ENCODE data around the gene MOGAT2. TPM values are rescaled to one million over a fixed set of nuclear protein-coding genes. Genes with fewer than 3 reads are reported as not detected.
"Not testable (repeated sequence)": the region's sequence is repeated elsewhere in the genome, so short reads cannot be mapped to it uniquely, and the experiment has no call there.

MOGAT2 gene
- total RNA-seq, 1 experiment from 2014 or later, result not detected

DNA sequence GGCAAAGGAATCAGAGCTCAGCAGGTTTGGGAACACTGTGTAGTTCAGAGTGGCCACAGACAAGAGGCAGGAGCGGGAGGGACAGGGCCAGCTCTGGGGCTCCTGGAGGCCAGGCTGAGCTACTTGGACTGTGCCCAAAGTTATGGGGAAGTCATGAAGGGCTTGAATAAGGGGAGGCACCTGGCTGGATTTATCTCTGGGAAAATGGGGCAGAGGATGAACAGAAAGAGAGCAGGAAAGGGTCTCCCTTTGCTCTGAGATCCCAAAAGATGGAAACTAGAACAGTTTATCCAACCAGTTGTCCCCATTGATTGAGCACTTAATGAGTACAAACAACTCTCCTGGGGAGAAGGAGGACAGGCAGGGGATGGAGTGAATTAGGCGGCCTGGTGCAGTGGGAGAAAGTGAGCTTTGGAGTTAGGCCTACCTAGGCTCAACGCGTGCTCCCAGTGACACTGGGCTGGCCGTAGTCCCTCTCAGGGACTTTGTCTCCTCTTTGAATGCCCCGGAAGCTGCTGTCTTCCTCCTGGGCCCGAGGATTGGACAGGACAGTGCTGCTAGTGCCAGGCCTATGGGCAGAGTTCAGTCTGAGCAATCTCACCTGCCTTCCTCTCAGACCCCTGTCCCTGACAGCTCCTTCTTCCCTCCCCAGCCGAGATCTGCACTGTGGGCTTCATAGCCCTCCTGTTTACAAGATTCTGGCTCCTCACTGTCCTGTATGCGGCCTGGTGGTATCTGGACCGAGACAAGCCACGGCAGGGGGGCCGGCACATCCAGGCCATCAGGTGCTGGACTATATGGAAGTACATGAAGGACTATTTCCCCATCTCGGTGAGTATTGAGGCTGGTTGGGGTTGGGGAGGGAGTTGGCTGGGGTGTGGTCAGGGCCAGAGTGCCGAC, 2.0 kb downstream of the MOGAT2 start:
- no peak for DNase-seq (ENCODE audit: low read depth)

DNA sequence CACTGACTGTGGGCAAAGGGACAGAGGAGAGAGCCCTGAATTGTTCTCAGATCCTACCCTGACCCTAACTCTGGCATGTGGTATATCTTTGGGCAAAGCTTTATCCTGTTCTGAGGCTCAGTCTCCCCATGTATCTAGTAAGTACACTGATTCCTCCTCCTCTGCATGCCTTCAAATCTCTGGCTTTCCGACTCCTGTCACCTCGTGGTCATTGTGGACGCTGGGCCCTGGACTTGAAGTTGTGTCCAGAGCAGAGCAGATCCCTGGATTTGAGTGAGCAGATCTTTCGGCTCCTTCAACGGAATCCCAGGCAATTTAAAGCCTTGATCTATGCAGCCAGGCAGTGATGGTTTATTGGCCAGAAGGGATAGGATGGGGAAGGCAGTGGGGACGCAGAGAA, 3.0 kb downstream of the MOGAT2 start:
- DNase-seq (ENCODE audit: low read depth), result no peak

DNA sequence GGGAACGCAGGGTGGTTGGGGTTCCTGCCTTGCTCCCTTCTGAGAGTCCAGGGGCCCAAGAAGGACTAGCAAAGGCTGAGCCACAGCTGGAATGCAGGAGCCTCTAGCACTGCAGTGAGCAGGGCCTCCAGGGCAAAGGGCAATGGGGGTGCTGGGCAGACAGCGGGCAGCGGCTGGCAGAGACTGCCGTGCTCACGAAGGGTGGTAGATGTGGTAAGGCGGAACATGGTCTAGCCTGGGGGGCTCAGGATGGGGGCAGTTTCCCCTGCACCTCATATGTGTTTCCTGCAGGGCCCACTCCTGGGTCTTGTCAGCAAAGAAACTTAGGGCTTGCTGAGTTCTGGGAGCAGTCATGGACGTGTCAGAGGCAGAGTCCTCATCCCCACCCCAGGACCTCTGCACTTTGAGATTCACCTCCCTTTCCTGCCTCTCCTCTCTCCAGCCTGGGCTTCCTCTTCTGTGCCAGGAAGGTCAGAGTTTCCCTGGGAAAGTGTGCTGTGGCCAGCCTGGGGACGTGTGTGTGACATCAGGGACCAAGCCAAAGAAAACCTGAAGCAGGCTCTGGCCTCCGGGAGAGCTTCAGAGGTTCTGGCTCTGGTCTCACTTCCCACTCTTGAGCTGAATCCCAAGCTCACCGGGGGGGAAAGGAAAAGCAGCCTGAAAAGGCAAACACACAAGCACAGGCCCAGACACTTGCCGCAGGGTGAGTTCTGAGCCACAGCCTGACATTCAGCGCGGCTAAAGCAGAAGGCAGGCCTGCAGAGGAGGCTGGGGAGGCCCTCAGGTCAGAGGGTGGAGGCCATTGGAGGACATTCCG, 4.4 kb downstream of the MOGAT2 start:
- DNase-seq (ENCODE audit: low read depth), result no peak

DNA sequence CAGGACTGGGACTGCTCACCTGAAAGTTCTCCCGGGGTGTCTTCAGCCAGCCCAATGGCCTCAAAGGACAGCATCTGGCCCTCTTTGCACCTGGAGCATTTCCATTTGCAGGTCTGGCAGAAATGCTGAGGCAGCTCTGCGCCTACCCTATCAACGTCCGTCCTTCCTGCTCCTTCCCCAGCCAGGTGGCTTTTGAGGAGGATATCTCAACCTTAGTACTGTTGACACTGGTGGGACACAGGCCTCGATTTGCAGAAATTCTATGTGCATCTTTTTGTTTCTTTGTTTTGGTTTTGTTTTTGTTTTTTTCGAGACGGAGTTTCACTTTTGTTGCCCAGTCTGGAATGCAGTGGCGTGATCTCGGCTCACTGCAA, 5.0 kb downstream of the MOGAT2 start:
- DNase-seq (ENCODE audit: low read depth), result no peak

DNA sequence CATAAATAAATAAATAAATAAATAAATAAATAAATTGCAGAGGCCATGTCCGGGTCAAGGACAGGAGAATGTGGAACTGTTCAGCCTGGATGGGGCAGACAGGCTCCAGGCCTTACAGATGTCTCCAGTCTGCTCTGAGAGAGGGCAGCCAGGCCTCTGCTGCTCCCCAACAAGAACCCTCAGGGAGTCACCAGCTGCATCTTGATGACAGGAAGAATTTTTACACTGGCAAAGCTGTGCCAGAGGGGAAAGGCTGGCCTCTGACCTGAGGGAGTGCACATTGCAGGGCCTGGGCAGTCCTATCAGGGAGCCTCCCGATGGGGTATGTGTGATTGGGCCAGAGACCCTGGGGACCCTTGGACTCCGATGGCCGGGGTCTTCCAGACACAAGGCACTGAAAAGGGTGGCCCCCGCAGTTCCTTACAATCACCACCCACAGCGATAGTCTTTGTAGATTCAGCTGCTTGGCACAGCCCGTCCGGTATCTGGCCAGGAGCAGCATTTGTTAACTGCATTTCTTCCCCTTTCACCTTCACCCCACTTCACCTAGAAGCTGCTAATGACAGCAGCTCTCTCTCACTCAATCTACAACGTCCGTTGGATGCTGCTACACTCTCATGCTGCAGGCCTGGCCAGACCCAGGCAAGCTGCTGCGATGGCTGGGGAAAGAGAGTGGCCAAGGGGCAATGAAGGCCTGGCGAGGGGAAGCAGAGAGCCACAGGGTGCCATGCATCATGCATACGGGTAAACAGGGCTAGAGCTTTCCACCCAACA, 8.1 kb downstream of the MOGAT2 start:
- no peak for DNase-seq (ENCODE audit: low read depth)

DNA sequence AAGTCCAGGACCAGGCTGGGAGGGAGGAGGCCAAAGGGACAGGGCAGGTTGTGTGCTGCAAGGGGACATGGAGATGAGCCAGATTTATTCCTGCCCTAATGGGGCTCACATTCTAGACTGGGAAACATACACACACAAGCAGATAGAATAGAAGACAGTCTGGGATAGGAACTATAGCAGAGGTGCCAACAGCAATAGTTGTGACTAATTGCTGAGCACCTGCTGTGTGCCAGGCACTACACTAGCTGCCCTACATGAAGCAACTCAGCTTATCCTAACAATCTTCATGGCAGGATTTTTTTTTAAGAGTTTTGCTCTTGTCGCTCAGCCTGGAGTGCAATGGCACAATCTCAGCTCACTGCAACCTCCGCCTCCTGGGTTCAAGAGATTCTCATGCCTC, 11.4 kb downstream of the MOGAT2 start:
- DNase-seq (ENCODE audit: low read depth), result no peak

DNA sequence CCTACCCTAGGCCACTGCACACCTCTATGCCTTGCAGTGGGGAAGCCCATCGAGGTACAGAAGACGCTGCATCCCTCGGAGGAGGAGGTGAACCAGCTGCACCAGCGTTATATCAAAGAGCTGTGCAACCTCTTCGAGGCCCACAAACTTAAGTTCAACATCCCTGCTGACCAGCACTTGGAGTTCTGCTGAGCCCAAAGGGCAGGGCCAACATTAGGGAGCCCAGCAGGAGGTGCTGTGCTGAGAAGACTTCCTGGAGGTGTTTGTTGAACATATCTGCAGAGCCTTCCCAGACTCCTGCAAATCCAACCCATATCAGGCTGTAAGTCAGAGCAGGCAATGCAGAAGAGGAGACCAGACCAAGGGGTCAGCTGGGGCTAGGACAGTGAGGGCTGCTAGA, 13.5 kb downstream of the MOGAT2 start:
- no peak for DNase-seq (ENCODE audit: low read depth)

DNA sequence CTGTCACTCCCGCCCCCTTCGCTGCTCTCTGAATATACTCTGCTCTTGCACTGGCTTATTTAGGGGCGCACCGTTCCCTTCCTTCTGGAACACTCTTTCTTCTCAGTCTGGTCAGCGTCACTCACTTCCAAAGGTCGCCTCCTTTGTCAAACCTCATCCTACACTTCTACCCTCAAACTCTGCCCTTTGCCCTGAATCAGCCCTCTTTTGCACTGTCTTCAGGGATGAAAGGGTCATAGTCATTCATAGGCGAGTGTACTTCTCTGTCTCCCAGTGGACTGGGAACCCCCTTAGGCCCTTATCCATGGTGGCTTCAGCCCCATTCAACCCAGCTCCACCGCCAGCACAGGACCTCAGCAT, 15.4 kb downstream of the MOGAT2 start:
- DNase-seq (ENCODE audit: low read depth), result no peak

DNA sequence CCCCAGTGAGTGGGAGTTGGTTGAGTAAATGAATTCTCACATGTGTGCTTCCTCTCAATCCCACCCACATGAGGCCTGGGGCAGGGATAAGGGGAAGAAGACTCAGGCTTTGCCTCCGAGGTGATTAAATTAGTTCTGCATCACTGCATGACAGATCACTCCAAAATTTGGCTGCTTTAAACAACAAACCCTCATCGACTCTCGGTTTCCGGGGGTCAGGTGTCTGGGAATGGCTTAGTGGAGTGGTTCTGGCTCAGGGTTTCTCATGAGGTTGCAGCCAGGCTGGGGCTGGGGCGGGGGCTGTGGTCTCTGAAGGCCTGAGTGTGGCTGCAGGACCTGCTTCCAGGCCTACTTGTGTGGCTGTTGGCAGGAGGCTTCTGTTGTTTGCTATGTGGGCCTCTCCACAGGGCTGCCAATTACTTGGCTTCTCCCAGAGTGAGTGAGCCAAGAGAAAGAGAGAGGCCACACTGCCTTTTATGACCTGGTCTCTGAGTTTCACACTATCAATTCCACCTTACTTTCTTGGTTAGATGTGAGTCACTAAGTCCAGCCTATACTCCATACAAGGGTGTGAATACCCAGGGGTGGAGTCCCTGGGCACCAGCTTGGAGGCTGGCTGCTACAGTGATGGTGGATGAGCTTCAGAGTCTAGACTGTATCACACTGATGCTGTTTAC, 15.9 kb downstream of the MOGAT2 start:
- DNase-seq (ENCODE audit: low read depth), result peak; percentile 34

DNA sequence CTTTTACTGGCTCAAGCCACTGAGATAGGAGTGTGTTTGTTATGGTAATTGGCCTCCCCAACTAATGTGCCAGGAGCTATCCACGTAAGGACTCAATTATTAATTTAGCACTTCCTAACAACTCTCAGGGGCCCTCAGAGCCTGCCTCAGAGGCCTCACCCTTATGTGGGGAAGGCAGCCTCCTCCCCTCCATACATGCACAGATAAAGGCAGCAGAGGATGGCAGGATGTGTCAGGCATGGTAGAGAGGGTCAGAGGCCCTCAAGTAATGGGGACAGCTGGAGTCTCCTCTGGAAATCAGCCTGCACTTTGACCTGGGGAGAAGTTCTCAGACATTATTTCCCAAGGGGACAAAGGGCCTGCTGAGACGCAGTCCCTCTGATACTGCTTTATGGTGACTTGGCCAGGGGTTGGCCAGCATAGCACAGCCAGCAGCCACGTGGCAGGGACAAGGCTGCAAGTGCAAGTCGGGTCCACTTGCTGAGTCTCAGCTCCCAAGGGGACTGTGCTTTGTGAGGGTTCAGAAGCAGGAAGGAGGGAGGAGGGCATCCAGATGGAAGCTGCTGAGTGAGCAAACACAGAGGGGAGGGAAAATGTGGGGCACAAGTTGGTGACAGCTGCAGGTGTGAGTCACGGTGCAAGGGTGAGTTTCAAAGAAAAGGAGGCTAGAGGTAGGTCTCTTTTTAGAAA, 17.0 kb downstream of the MOGAT2 start:
- no peak for DNase-seq (ENCODE audit: low read depth)

DNA sequence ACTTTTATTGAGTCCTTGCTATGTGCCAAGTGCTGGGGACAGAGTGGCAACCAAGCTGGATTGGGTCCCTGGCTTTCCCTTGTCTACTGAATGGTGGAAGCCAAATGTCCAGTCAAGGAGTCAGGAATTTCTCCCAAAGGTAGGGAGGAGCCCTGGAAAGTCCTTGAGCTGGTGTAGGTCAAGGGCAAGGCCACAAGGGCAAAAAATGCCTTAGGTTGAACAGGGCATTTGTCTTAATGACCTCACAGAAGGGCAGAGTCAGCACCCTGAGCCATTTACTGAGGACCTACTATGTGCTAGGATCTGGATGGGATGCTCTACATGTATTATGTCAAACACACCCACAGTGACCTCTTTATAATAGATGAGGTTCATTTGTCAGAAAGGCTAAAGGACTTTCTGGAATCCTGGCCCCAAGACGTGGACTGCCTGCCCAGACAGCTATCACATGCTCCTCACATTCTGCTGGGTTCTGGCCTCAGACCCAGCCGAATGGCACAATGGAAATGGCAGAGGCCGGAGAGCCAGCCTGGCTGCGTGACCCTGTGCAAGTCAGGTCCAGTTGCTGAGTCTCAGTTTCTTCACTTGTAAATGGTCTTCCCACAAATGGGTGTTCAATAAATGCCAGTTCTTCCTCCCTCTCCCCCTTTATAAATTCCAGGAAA, 17.7 kb downstream of the MOGAT2 start:
- DNase-seq (ENCODE audit: low read depth), result no peak

DNA sequence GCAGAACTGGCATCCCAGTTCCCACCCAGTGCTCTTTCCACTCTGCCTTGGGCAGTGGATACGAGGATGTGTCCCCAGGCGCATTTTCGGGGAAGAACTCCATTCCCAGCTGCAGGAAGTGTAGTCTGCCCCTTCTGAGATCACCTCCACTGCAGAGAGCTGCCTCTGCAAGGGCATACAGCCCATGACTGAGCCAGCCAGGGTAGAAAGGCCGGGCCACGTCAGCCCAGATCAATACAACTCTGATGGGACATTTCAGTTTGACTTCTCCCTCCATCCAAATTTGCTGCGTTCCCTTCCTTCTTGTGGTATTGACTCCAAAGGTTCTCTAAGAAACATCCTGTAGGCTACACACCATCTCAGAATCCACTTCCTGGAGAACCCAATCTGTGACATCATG, 19.7 kb downstream of the MOGAT2 start:
- no peak for DNase-seq (ENCODE audit: low read depth)

DNA sequence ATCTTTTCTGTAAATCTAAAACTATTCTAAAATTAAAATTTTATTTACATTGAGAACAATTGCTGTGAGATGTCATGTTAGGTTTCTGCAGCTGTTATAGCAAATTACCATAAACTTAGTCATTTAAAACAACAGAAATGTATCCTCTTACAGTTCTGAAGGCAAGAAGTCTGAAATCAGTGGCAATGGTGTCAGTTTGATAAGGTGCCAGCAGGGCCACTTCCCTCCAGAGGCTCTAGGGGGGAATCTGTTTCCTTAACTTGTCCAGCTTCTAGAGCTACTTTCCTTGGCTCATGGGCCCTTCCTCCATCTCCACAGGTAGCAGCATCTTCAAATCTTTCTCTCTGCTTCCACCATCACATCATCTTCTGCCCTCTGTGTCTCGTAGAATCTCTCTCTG, 23.0 kb downstream of the MOGAT2 start:
- DNase-seq (ENCODE audit: low read depth), result no peak

DNA sequence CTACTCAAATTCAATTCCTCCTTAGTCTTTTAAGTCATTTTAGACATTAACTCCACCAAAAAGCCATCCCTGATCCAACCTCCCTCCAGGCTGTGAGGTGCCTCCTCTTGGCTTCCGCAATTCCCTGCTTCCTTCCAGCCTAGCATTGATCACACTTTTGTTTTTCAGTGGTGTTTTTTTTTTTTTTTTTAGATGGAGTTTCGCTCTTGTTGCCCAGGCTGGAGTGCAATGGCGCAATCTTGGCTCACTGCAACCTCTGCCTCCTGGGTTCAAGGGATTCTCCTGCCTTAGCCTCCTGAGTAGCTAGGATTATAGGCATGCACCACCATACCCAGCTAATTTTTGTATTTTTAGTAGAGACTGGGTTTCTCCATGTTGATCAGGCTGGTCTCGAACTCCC, 25.5 kb downstream of the MOGAT2 start:
- DNase-seq (ENCODE audit: low read depth), result not testable (repeated sequence)

DNA sequence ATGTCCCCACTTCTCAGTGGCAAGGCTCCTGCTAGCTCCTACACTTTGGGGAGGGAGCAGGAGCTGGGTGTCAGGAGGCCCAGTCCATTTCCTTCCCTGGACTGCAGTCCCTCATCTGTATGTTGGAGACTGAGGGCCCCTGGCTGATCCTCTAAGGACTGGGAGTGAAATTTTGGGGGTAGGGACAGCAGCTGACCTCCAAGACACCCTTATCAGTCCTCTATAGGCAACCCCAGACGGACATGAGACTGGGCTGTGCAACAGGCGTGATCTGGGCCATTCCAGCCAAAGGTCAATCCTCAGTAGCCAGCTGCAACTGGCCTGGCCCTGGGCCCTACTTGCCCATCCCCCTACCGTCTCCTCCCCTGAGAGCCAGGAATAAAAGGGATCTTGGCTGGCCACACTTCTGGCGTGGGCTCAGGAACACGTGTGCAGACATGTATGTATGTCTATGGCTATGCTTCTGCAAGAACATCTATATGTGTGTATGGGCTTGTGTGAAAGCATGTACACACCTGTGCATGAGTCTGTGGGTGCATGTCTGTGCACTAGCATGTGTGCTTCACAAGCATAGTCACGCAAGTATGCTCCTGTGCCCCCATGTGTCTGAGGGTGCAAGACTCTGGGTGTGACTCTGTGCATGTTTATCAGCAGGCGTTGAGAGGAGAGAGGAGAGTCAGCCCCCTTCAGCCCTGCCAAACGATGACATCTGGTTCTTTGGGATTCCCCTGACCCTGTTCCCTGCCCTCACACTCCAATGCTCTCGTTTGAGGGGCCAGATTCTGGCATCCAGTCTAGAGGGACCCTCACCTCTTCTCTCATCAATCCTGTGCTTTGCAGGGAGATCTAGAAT, 26.3 kb downstream of the MOGAT2 start:
- no peak for DNase-seq (ENCODE audit: low read depth)

DNA sequence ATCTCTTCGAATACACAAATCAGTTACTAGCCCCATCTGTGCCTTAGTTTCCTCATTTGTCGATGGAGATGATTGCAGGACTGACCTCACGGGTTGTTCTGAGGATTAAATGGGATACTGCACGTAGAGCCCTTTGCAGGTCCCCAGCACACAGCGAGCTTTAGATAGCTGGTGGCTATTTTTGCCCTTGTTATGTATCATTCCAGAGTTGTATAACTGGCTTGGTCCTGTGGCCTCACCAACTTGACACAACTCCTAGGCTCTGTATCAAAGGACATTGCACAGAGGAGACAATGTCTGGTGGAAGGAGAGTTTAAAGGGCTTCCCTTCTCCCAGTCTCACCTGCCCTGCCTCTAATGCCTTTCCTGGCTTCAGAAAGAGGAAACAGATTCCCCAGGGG, 28.2 kb downstream of the MOGAT2 start:
- no peak for DNase-seq (ENCODE audit: low read depth)

DNA sequence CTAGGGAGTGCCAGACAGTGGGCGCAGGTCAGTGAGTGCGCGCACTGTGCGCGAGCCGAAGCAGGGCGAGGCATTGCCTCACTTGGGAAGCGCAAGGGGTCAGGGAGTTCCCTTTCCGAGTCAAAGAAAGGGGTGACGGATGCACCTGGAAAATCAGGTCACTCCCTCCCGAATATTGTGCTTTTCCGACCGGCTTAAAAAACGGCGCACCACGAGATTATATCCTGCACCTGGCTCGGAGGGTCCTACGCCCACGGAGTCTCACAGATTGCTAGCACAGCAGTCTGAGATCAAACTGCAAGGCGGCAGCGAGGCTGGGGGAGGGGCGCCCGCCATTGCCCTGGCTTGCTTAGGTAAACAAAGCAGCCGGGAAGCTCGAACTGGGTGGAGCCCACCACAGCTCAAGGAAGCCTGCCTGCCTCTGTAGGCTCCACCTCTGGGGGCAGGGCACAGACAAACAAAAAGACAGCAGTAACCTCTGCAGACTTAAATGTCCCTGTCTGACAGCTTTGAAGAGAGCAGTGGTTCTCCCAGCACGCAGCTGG, 31.2 kb downstream of the MOGAT2 start:
- DNase-seq (ENCODE audit: low read depth), result not testable (repeated sequence)

DNA sequence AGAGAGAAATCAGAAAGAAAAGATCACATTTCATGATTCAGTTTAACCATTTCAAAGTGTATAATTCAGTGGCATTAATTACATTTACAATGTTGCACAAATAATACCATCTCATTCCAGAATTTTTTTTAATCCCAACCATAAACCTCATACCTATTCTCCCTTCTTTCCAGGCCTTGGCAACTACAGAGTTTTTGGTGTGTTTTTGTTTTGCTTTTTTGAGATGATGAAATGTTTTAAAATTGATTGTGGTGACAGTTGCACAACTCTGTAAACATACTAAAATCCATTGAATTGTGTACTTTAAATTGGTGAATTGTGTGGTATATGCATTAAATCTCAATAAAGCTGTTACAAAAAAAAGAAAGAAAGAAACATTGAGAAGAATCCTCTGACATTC, 37.3 kb downstream of the MOGAT2 start:
- not testable (repeated sequence) for DNase-seq (ENCODE audit: low read depth)

DNA sequence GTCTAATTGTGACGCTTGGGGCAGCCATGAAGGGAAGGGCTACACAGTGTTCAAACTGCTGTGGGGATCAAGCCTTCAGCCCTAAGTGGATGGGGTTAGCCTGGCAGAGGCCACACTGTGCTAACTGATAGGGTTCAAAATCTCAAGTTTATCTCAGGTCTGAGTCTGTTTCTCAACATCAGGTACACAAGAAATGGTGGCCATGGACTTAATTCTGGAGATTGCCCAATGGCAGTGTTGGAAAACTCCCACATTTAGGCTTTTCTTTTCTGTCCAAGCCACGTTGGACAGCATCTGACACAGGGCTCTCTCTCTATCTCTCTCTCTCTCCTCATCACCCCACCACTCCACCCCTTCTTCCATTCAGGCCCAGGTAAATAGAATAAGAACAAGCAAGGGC, 40.0 kb downstream of the MOGAT2 start:
- DNase-seq (ENCODE audit: low read depth), result no peak

Data from RPMI7951 (cell line).